ENCODE data around the gene CD248.

GRCh38 chr11:66287889-66288670 lies 28.8 kb downstream of the CD248 start:
- TF ChIP-seq CTCF (IDR thresholded peaks at IDR 0.05) (no peak), POLR2A (IDR thresholded peaks at IDR 0.05) (no peak)

Measured in heart left ventricle (tissue), 13 donors.